ENCODE measurements around the gene NAA40.

NAA40 gene

GRCh38 chr11:63993100-63993499 is 54.3 kb downstream of the NAA40 start:
- DNase-seq = no peak

- no peak for DNase-seq
These were observed 55.2 kb downstream of the NAA40 start for GRCh38 chr11:63993993-63994392.

GRCh38 chr11:63996512-63996911 is 57.7 kb downstream of the NAA40 start:
- no peak for DNase-seq

GRCh38 chr11:63997104-63997700 is 58.4 kb downstream of the NAA40 start:
- DNase-seq = no peak

- DNase-seq = no peak
These were observed 59.1 kb downstream of the NAA40 start for GRCh38 chr11:63997801-63998337.

GRCh38 chr11:63998558-63999348 is 60.0 kb downstream of the NAA40 start:
- DNase-seq = no peak

GRCh38 chr11:63999349-64000025 is 60.7 kb downstream of the NAA40 start:
- DNase-seq = peak; percentile 16 to 57 (median 38)

GRCh38 chr11:64000026-64000739 is 61.4 kb downstream of the NAA40 start:
- peak; percentile 45 to 75 (median 68) for DNase-seq

DNA sequence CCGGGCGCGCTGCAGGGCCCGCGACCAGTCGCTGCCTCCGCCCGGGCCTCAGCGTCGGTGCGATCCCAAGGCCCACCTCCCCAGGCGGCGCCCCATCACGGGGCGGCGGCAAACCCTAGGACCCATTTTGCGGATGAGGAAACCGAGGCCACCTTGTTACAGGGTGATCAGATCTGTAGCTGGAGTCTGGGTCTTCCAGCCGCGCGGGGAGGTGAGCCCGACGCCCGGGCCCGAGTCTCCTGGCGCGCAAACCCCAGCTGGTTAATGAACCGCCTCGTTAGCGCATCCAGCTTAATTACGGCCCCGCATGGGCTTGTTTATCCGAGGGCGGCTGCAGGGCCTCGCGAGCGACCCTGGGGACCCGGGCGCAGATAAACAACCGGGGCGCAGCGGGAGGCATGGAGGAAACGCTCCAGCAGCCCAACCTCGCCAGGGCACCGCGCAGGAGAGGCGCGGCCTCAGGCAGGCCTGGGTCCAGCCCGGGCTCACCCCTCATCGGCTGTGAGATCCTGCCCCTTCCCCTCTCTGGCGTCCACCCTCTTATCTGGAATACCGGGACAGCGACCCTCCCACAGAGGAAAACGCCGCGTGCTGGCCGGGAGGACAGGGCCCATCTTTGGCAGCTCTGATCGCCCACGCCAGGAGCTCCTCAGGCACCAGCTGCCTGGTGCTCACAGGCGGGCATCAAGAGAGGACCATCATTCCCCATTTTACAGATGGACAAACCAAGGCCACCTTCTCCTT is 62.1 kb downstream of the NAA40 start:
- no peak for DNase-seq

- DNase-seq = no peak
These were observed 63.0 kb downstream of the NAA40 start for GRCh38 chr11:64001484-64002420.

DNA sequence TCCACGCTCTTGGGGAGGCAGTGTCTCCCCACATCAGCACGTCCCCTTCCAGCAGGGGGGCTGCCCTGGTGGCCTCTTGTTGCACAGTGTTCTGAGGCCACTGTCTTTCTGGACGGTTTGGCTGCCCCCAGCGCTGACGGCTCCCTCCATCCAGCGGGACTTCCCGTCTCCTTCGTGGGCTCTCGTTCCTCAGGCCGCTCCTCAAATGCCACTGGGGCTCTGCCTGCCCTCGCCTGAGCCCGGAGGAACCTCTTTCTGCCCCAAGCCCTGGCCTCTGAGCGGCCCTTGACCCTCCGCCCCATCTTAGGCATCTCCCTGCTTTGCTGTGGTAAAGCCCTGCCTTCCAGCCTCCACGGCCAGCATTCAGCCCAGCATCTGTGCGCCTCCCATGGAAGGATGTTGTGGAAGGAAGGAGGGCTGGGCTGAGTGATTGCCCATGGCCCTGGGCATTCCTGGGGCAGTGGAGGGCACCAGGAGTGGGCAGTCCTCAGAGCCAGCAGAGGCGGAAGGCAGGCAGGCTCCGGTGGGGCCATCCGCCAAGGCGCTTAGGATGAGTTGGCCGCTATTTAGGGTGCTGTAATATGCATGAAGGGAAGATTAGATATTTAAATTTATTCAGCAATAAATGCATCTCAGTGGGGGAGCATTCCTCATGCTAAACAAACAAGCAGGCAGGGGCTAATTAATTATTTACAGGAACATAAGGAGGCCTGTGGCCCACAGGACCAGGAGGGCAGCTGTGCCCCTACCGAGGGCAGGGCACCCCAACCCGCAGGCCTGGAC is 65.2 kb downstream of the NAA40 start:
- no peak for DNase-seq

DNA sequence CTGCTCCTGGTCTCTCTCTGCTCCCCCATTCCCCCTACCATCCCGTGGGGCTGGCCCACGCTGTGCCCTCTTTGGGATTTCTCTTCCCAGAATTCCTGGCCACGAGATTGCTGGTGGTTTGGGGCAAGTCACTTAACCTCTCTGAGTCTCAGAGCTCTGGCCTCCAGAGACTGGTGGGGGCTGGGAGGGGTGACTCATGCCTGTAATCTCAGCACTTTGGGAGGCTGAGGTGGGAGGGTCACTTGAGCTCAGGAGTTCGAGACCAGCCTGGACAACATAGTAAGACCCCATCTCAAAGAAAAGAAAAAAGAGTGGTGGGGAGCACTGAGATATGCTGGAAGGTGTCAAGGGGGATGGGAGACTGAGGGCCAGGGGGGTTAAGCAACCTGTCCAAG is 65.8 kb downstream of the NAA40 start:
- DNase-seq = no peak

GRCh38 chr11:64005691-64006090 is 66.9 kb downstream of the NAA40 start:
- no peak for DNase-seq

DNA sequence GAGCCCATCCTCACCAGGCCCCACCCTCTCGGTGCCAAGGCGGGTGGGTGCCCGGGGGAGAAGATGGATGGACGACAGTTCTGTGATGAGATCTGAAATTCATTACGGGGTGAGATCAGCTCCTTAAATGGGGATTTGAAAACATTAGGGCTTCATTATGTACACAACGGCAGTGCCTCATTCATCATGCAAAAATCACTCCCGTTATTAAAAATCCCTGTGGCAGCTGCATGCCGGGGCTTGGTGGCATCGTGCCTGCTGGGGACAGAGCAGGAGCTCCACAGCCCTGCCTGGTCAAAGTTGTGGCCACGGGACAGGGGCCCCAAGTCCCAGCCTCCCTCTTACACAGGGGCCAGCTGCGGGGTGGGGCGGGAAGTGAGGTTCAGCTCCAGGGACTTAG is 67.6 kb downstream of the NAA40 start:
- no peak for DNase-seq
